Measurements from ENCODE around the gene RGS6.

The RGS6 gene

DNA sequence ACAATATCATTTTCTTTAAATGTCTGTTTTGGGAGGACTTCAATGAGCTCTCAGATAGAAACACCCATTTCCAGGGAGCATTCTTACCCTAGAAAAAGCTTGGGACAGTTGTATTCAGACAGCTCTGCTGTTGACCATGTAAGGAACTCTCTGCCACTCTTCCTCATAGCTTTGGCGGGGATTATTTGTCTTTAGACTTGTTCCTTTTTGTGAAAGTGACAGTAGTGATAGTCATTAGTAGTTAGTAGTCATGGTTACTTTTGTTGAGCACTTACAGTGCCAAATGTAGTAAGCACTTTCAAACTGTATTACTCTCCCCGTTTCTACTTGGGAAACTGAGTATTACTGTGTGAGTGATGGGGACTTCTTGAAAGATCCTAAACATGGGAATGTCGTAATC lies 167.3 kb downstream of the RGS6 start:
- H3K27ac ChIP-seq (ENCODE audit: low read length, poor library complexity, severe bottlenecking) = no peak overlapping the region
- no peak overlapping the region for H2BK120ac ChIP-seq (ENCODE audit: low read depth, low read length)
- WGBS = 68% methylated on average over 3 of the region's 3 CpGs
- H3K23ac ChIP-seq (ENCODE audit: low read length in 2 of 2) = no peak overlapping the region
- no peak overlapping the region for H4K8ac ChIP-seq (ENCODE audit: low read length)
- no peak overlapping the region for H3K4me3 ChIP-seq (ENCODE audit: insufficient read depth in 1 of 2, low read depth in 1 of 2, low read length in 2 of 2)
- H3K9me3 ChIP-seq (ENCODE audit: control insufficient read depth, low read length) = no peaks in the 10 kb centered on the region
- H3K36me3 ChIP-seq (ENCODE audit: control insufficient read depth in 1 of 2, insufficient read depth in 2 of 2, low read depth in 1 of 2, low read length in 2 of 2) = no peaks in the 10 kb centered on the region
- H2BK15ac ChIP-seq (ENCODE audit: low read depth, poor library complexity, severe bottlenecking) = no peak overlapping the region
- no peak overlapping the region for H3K14ac ChIP-seq (ENCODE audit: low read length in 2 of 2)
- no peak overlapping the region for H2AFZ ChIP-seq (ENCODE audit: low read depth, low read length)
- no peak overlapping the region for H3K4me2 ChIP-seq (ENCODE audit: low read length, poor library complexity, severe bottlenecking)
- no peaks in the 10 kb centered on the region for H3K79me1 ChIP-seq (replicated peaks; ENCODE audit: low read length, poor library complexity, severe bottlenecking)
- H3K4ac ChIP-seq (ENCODE audit: low read depth in 1 of 2, low read length in 2 of 2) = no peak overlapping the region
- no peak overlapping the region for H2BK5ac ChIP-seq (ENCODE audit: low read depth, low read length, poor library complexity, severe bottlenecking)
- DNase-seq = no peak
- no peak overlapping the region for H3K9ac ChIP-seq (ENCODE audit: low read length)
- H3K27me3 ChIP-seq (ENCODE audit: control insufficient read depth in 1 of 2, insufficient read depth in 1 of 2, low read length in 2 of 2) = no peaks in the 10 kb centered on the region
- no peak overlapping the region for H4K91ac ChIP-seq (ENCODE audit: low read length)
- H2BK12ac ChIP-seq (ENCODE audit: low read length in 2 of 2) = no peak overlapping the region
- no peak overlapping the region for H3K18ac ChIP-seq (ENCODE audit: low read depth in 1 of 2, low read length in 2 of 2)
- no peaks in the 10 kb centered on the region for H3K4me1 ChIP-seq (ENCODE audit: control insufficient read depth, insufficient read depth, low read depth, low read length)
- H2AK5ac ChIP-seq (ENCODE audit: low read length, severe bottlenecking) = no peak overlapping the region

DNA sequence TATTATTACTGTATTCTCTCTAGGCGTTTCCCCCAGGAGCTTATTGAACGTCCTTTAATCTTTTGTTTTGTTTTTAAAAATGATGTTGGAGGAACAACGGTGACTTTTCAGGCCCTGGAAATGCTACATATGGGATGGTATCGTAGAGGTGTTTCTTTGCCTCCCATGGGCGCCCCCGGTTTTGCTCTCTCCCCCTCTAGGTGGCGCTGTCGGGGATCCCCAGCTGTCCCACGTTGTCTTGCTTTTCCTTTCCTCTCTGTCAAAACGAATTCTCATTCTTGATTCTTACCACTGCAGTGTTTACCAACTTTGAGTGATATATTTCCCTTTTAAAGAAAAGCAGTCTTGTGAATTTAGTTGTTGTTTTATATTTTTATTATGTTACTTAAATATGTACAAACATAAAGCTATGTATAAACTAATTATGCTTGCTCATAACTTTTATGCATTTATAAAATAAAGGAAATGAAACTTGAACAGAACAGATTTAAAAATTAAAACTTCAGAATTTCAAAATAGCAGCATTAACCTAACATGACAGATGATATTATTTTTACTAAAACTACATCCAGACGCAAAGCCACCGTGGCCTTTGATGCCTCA lies 171.9 kb downstream of the RGS6 start:
- no peaks in the 10 kb centered on the region for H3K79me1 ChIP-seq (replicated peaks; ENCODE audit: low read length, poor library complexity, severe bottlenecking)
- no peak for DNase-seq
- WGBS = 55% methylated on average over 10 of the region's 12 CpGs

DNA sequence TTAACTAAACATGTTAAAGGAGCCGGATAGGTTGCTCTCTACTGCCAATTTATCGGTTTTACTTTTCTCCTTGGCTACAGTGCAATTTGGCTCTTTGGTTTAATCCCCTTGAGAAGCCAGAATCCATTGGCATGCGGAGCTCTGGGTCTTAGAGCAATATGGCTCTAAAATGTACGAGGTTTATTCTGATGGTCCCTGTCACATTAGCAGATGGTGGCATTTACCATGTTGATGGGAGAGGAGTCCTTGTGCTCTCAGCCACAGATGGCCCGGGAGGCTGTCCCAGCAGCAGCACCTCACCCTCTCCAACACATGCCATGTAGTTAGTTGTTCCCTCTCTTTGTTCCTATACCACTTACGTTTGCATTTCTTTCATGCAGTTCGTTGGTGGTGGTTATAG lies 179.7 kb downstream of the RGS6 start:
- peaks cover 0 to 3% of the 10 kb centered on the region in 2 experiments for H3K36me3 ChIP-seq (ENCODE audit: control insufficient read depth in 1 of 2, insufficient read depth in 2 of 2, low read depth in 1 of 2, low read length in 2 of 2)
- H3K4me1 ChIP-seq (ENCODE audit: control insufficient read depth, insufficient read depth, low read depth, low read length) = no peaks in the 10 kb centered on the region
- H3K14ac ChIP-seq (ENCODE audit: low read length in 2 of 2) = no peak overlapping the region
- no peaks in the 10 kb centered on the region for H3K27me3 ChIP-seq (ENCODE audit: control insufficient read depth in 1 of 2, insufficient read depth in 1 of 2, low read length in 2 of 2)
- DNase-seq = no peak
- H2AK5ac ChIP-seq (ENCODE audit: low read length, severe bottlenecking) = no peak overlapping the region
- H3K23ac ChIP-seq (ENCODE audit: low read length in 2 of 2) = no peak overlapping the region
- no peak overlapping the region for H2AFZ ChIP-seq (ENCODE audit: low read depth, low read length)
- H3K4me3 ChIP-seq (ENCODE audit: insufficient read depth in 1 of 2, low read depth in 1 of 2, low read length in 2 of 2) = no peak overlapping the region
- H4K91ac ChIP-seq (ENCODE audit: low read length) = peak overlapping the region; percentile 39
- no peak overlapping the region for H4K8ac ChIP-seq (ENCODE audit: low read length)
- no peak overlapping the region for H2BK5ac ChIP-seq (ENCODE audit: low read depth, low read length, poor library complexity, severe bottlenecking)
- H3K4ac ChIP-seq (ENCODE audit: low read depth in 1 of 2, low read length in 2 of 2) = no peak overlapping the region
- H3K9me3 ChIP-seq (ENCODE audit: control insufficient read depth, low read length) = peaks cover 3% of the 10 kb centered on the region
- no peak overlapping the region for H2BK12ac ChIP-seq (ENCODE audit: low read length in 2 of 2)
- H3K27ac ChIP-seq (ENCODE audit: low read length, poor library complexity, severe bottlenecking) = no peak overlapping the region
- H3K79me1 ChIP-seq (replicated peaks; ENCODE audit: low read length, poor library complexity, severe bottlenecking) = no peaks in the 10 kb centered on the region
- H3K18ac ChIP-seq (ENCODE audit: low read depth in 1 of 2, low read length in 2 of 2) = no peak overlapping the region
- 79% methylated on average over 7 of the region's 7 CpGs for WGBS
- H3K9ac ChIP-seq (ENCODE audit: low read length) = no peak overlapping the region
- no peak overlapping the region for H2BK120ac ChIP-seq (ENCODE audit: low read depth, low read length)
- no peak overlapping the region for H3K4me2 ChIP-seq (ENCODE audit: low read length, poor library complexity, severe bottlenecking)
- H2BK15ac ChIP-seq (ENCODE audit: low read depth, poor library complexity, severe bottlenecking) = no peak overlapping the region

More for the DNA sequence above, 171.9 kb downstream of the RGS6 start:
- H3K36me3 ChIP-seq (ENCODE audit: control insufficient read depth in 1 of 2, insufficient read depth in 2 of 2, low read depth in 1 of 2, low read length in 2 of 2) = no peaks in the 10 kb centered on the region
- H3K23ac ChIP-seq (ENCODE audit: low read length in 2 of 2) = no peak overlapping the region
- no peak overlapping the region for H3K27ac ChIP-seq (ENCODE audit: low read length, poor library complexity, severe bottlenecking)
- no peak overlapping the region for H3K4me3 ChIP-seq (ENCODE audit: insufficient read depth in 1 of 2, low read depth in 1 of 2, low read length in 2 of 2)
- H2BK120ac ChIP-seq (ENCODE audit: low read depth, low read length) = no peak overlapping the region
- no peaks in the 10 kb centered on the region for H3K4me1 ChIP-seq (ENCODE audit: control insufficient read depth, insufficient read depth, low read depth, low read length)
- H2AFZ ChIP-seq (ENCODE audit: low read depth, low read length) = no peak overlapping the region
- no peak overlapping the region for H3K4ac ChIP-seq (ENCODE audit: low read depth in 1 of 2, low read length in 2 of 2)
- no peaks in the 10 kb centered on the region for H3K27me3 ChIP-seq (ENCODE audit: control insufficient read depth in 1 of 2, insufficient read depth in 1 of 2, low read length in 2 of 2)
- H2BK5ac ChIP-seq (ENCODE audit: low read depth, low read length, poor library complexity, severe bottlenecking) = no peak overlapping the region
- no peak overlapping the region for H2BK12ac ChIP-seq (ENCODE audit: low read length in 2 of 2)
- H3K9ac ChIP-seq (ENCODE audit: low read length) = no peak overlapping the region
- no peak overlapping the region for H3K4me2 ChIP-seq (ENCODE audit: low read length, poor library complexity, severe bottlenecking)
- H2BK15ac ChIP-seq (ENCODE audit: low read depth, poor library complexity, severe bottlenecking) = no peak overlapping the region
- no peaks in the 10 kb centered on the region for H3K9me3 ChIP-seq (ENCODE audit: control insufficient read depth, low read length)
- H2AK5ac ChIP-seq (ENCODE audit: low read length, severe bottlenecking) = no peak overlapping the region
- no peak overlapping the region for H4K91ac ChIP-seq (ENCODE audit: low read length)
- no peak overlapping the region for H3K18ac ChIP-seq (ENCODE audit: low read depth in 1 of 2, low read length in 2 of 2)
- no peak overlapping the region for H3K14ac ChIP-seq (ENCODE audit: low read length in 2 of 2)
- no peak overlapping the region for H4K8ac ChIP-seq (ENCODE audit: low read length)

DNA sequence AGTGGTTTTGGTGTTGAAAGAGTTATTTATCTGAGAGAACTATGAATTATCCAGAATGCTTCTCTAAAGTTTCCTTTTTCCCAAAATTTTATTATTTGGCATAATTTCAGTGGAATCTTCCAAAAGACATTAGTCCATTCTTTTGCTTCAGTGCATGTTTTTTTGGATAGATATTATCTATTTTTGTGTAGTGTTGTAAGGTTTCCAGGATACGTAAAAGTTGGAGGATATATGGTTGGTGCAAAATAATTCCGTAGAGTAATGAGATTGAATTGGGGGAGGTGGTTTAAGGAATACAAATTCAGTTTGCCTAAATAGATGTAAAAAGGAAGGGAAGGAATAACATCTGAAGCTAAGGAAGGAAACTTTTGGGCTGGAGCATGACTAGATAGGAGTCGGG lies 186.6 kb downstream of the RGS6 start:
- no peak overlapping the region for H3K27ac ChIP-seq (ENCODE audit: low read length, poor library complexity, severe bottlenecking)
- no peak for DNase-seq
- no peak overlapping the region for H3K4me2 ChIP-seq (ENCODE audit: low read length, poor library complexity, severe bottlenecking)
- no peak overlapping the region for H4K8ac ChIP-seq (ENCODE audit: low read length)
- no peak overlapping the region for H2AFZ ChIP-seq (ENCODE audit: low read depth, low read length)
- no peaks in the 10 kb centered on the region for H3K4me1 ChIP-seq (ENCODE audit: control insufficient read depth, insufficient read depth, low read depth, low read length)
- no peaks in the 10 kb centered on the region for H3K27me3 ChIP-seq (ENCODE audit: control insufficient read depth in 1 of 2, insufficient read depth in 1 of 2, low read length in 2 of 2)
- H2BK12ac ChIP-seq (ENCODE audit: low read length in 2 of 2) = no peak overlapping the region
- H3K9ac ChIP-seq (ENCODE audit: low read length) = no peak overlapping the region
- no peaks in the 10 kb centered on the region for H3K79me1 ChIP-seq (replicated peaks; ENCODE audit: low read length, poor library complexity, severe bottlenecking)
- H2BK15ac ChIP-seq (ENCODE audit: low read depth, poor library complexity, severe bottlenecking) = no peak overlapping the region
- no peak overlapping the region for H2AK5ac ChIP-seq (ENCODE audit: low read length, severe bottlenecking)
- H2BK5ac ChIP-seq (ENCODE audit: low read depth, low read length, poor library complexity, severe bottlenecking) = no peak overlapping the region
- H3K18ac ChIP-seq (ENCODE audit: low read depth in 1 of 2, low read length in 2 of 2) = no peak overlapping the region
- H3K4me3 ChIP-seq (ENCODE audit: insufficient read depth in 1 of 2, low read depth in 1 of 2, low read length in 2 of 2) = no peak overlapping the region
- H3K14ac ChIP-seq (ENCODE audit: low read length in 2 of 2) = no peak overlapping the region
- H3K9me3 ChIP-seq (ENCODE audit: control insufficient read depth, low read length) = peaks cover 2% of the 10 kb centered on the region
- H2BK120ac ChIP-seq (ENCODE audit: low read depth, low read length) = no peak overlapping the region
- WGBS = 82% methylated on average over 3 of the region's 3 CpGs
- H3K23ac ChIP-seq (ENCODE audit: low read length in 2 of 2) = no peak overlapping the region
- no peak overlapping the region for H4K91ac ChIP-seq (ENCODE audit: low read length)
- peaks cover 0 to 3% of the 10 kb centered on the region in 2 experiments for H3K36me3 ChIP-seq (ENCODE audit: control insufficient read depth in 1 of 2, insufficient read depth in 2 of 2, low read depth in 1 of 2, low read length in 2 of 2)
- H3K4ac ChIP-seq (ENCODE audit: low read depth in 1 of 2, low read length in 2 of 2) = no peak overlapping the region
